NCI-H510A treated with DMSO at 0.1 percent for 48 hours (cell line): Measurements from ENCODE around the gene KIN.
"Not testable (repeated sequence)": the region's sequence is repeated elsewhere in the genome, so short reads cannot be mapped to it uniquely, and the experiment has no call there.

Experiments used
- DNase-seq: peaks from one replicate; lab custom pipeline; 2025; lab: John Stamatoyannopoulos, UW

The KIN gene

GRCh38 chr10:7794251-7795026, 6.6 kb upstream of the KIN start:
- no peak for DNase-seq

GRCh38 chr10:7792541-7792940, 4.7 kb upstream of the KIN start:
- DNase-seq, result no peak

- DNase-seq, result no peak
Measured at GRCh38 chr10:7789390-7789789, 1.6 kb upstream of the KIN start.

GRCh38 chr10:7788639-7789286, 970 bp upstream of the KIN start:
- DNase-seq, result no peak

- no peak for DNase-seq
Measured at GRCh38 chr10:7787150-7787856, 490 bp downstream of the KIN start.

- no peak for DNase-seq
Measured at GRCh38 chr10:7786430-7786829, 1.4 kb downstream of the KIN start.

- DNase-seq, result not testable (repeated sequence)
Measured at GRCh38 chr10:7782194-7782593, 5.6 kb downstream of the KIN start.

- no peak for DNase-seq
Measured at GRCh38 chr10:7776777-7777176, 11.0 kb downstream of the KIN start.

- no peak for DNase-seq
Measured at GRCh38 chr10:7773845-7774801, 13.7 kb downstream of the KIN start.

- DNase-seq, result no peak
Measured at GRCh38 chr10:7768417-7768816, 19.4 kb downstream of the KIN start.

GRCh38 chr10:7767209-7767608, 20.6 kb downstream of the KIN start:
- DNase-seq, result no peak

GRCh38 chr10:7766241-7766640, 21.6 kb downstream of the KIN start:
- no peak for DNase-seq

GRCh38 chr10:7763929-7764328, 23.9 kb downstream of the KIN start:
- no peak for DNase-seq

GRCh38 chr10:7756360-7756992, 31.3 kb downstream of the KIN start:
- no peak for DNase-seq

GRCh38 chr10:7755103-7755502, 32.7 kb downstream of the KIN start:
- DNase-seq, result no peak

- no peak for DNase-seq
Measured at GRCh38 chr10:7752251-7752650, 35.5 kb downstream of the KIN start.

- no peak for DNase-seq
Measured at GRCh38 chr10:7750222-7750621, 37.6 kb downstream of the KIN start.

GRCh38 chr10:7748637-7749036, 39.2 kb downstream of the KIN start:
- DNase-seq, result not testable (repeated sequence)

GRCh38 chr10:7744307-7744706, 43.5 kb downstream of the KIN start:
- DNase-seq, result no peak

GRCh38 chr10:7738536-7739407, 49.0 kb downstream of the KIN start:
- no peak for DNase-seq
